ENCODE measurements around the gene SUGT1.

GRCh38 chr13:52734075-52734623 lies 81.5 kb downstream of the SUGT1 start:
- no peak for TF ChIP-seq ZFX (IDR thresholded peaks at IDR 0.05)
- TF ChIP-seq, protein P1, sequence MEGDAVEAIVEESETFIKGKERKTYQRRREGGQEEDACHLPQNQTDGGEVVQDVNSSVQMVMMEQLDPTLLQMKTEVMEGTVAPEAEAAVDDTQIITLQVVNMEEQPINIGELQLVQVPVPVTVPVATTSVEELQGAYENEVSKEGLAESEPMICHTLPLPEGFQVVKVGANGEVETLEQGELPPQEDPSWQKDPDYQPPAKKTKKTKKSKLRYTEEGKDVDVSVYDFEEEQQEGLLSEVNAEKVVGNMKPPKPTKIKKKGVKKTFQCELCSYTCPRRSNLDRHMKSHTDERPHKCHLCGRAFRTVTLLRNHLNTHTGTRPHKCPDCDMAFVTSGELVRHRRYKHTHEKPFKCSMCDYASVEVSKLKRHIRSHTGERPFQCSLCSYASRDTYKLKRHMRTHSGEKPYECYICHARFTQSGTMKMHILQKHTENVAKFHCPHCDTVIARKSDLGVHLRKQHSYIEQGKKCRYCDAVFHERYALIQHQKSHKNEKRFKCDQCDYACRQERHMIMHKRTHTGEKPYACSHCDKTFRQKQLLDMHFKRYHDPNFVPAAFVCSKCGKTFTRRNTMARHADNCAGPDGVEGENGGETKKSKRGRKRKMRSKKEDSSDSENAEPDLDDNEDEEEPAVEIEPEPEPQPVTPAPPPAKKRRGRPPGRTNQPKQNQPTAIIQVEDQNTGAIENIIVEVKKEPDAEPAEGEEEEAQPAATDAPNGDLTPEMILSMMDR (conservative IDR thresholded peaks at IDR 0.05) = no peak

All from C4-2B (cell line).